Measurements from ENCODE around the gene TRHDE.

- no peak for TF ChIP-seq ZNF274 (IDR thresholded peaks at IDR 0.05; ENCODE audit: low read depth, low read length)
- no peak for TF ChIP-seq SUZ12 (IDR thresholded peaks at IDR 0.05; ENCODE audit: extremely low read depth, insufficient read depth, insufficient read length)
- TF ChIP-seq YY1 (IDR thresholded peaks at IDR 0.05; ENCODE audit: insufficient read depth, insufficient read length) = no peak
Measured at GRCh38 chr12:72311946-72312345, 39.8 kb downstream of the TRHDE start.
